HCT116 (cell line): ENCODE measurements around the gene EOMES. TPM values are rescaled to one million over a fixed set of nuclear protein-coding genes. Genes with fewer than 3 reads are reported as not detected.

Experiments
- ATAC-seq: fragments of 200-7000 bp; cut with Tn5 transposase; 2 replicates; pipeline ENCODE4 v1.9.1; 2020; ENCODE audit warnings: mild to moderate bottlenecking, moderate library complexity
- BruUV-seq: library from RNA; stranded (reverse); fragments of 400-500 nt; replicated peaks from 2 replicates; lab custom pipeline; 2021; lab: Mats Ljungman, UMichigan
- CTCF ChIA-PET: fragments of 300-600 bp; sonication (Branson Sonifier 250); formaldehyde crosslinking; loops from one replicate; lab custom pipeline; 2021; ENCODE audit warnings: antibody characterized with exemption; lab: Charles Lee
- POLR2A ChIA-PET: fragments of 300-600, 350-600 bp; sonication (Branson Sonifier 250); formaldehyde crosslinking; loops from one replicate; lab custom pipeline; 2021; ENCODE audit warnings: antibody characterized with exemption; lab: Charles Lee
- RAD21 ChIA-PET, 2 experiments: fragments of 300-600 bp; sonication (Branson Sonifier 250); formaldehyde crosslinking; loops; one replicate each; lab custom pipeline; 2023; ENCODE audit warnings: low total read pairs in 2 of 2; ENCODE audit not compliant: uncharacterized antibody in 2 of 2, unreplicated experiment in 2 of 2, low non-redundant PET in 1 of 2; lab: Charles Lee
- DNase-seq: peaks from one replicate; pipeline ENCODE4 v3.0.0-alpha.2; 2010; ENCODE audit warnings: low read depth, low spot score
- H2AFZ ChIP-seq: fragments of 200-600 bp; shearing (Covaris generic), sonication (generic); 2 replicates; pipeline ENCODE4 v1.6.1; 2017; ENCODE audit warnings: low read depth, mixed run types, mixed read lengths, antibody characterized with exemption, low read length; ENCODE audit not compliant: poor library complexity, severe bottlenecking
- H3K27ac ChIP-seq: 2 replicates; pipeline ENCODE4 v1.5.1; 2012; ENCODE audit warnings: low read depth, low read length
- H3K27me3 ChIP-seq: fragments of 200-600 bp; sonication (generic); 2 replicates; pipeline ENCODE4 v1.6.1; 2016; ENCODE audit warnings: mixed run types, low read length, mixed read lengths; ENCODE audit not compliant: insufficient read depth
- H3K36me3 ChIP-seq, 2 experiments: fragments of 200-500 bp in 1 of 2; fragments of 200-600 bp in 1 of 2; sonication (Bioruptor generic) in 1 of 2; sonication (generic) in 1 of 2; 2 replicates each; pipeline versions ENCODE4 v1.5.1 to v1.6.1; 2014 to 2016; ENCODE audit warnings: low read length in 2 of 2, inconsistent platforms in 1 of 2, mixed read lengths in 1 of 2, mixed run types in 1 of 2; ENCODE audit not compliant: insufficient read depth in 2 of 2, control insufficient read depth in 1 of 2
- H3K4me1 ChIP-seq, 2 experiments: fragments of 200-600 bp in 1 of 2; sonication (generic) in 1 of 2; 2 replicates each; pipeline versions ENCODE4 v1.5.1 to v1.6.1; 2012 to 2017; ENCODE audit warnings: low read length in 2 of 2, inconsistent platforms in 1 of 2, mild to moderate bottlenecking in 1 of 2, mixed read lengths in 1 of 2, mixed run types in 1 of 2, moderate library complexity in 1 of 2; ENCODE audit not compliant: insufficient read depth in 2 of 2, control insufficient read depth in 1 of 2
- H3K4me2 ChIP-seq: fragments of 200-600 bp; sonication (generic); 2 replicates; pipeline ENCODE4 v1.6.1; 2017; ENCODE audit warnings: mixed run types, low read length, mixed read lengths
- H3K4me3 ChIP-seq, 2 experiments: fragments of 200-600 bp in 1 of 2; sonication (generic) in 1 of 2; replicated peaks in 1 of 2; 2 replicates each; pipeline ENCODE4 v1.5.1; 2011 to 2016; ENCODE audit warnings: low read length in 2 of 2, control low read depth in 1 of 2, low read depth in 1 of 2, mild to moderate bottlenecking in 1 of 2, mixed read lengths in 1 of 2, mixed run types in 1 of 2
- H3K79me2 ChIP-seq: fragments of 200-600 bp; sonication (generic); 2 replicates; pipeline ENCODE4 v1.6.1; 2017; ENCODE audit warnings: mild to moderate bottlenecking, mixed run types, low read length, moderate library complexity, mixed read lengths; ENCODE audit not compliant: insufficient read depth
- H3K9ac ChIP-seq: fragments of 200-600 bp; sonication (generic); 2 replicates; pipeline ENCODE4 v1.6.1; 2016; ENCODE audit warnings: low read length, mixed read lengths
- H3K9me2 ChIP-seq: fragments of 200-600 bp; sonication (generic), shearing (Covaris generic); 2 replicates; pipeline ENCODE4 v1.6.1; 2017; ENCODE audit warnings: mixed run types, mild to moderate bottlenecking, moderate library complexity; ENCODE audit not compliant: insufficient read depth
- H3K9me3 ChIP-seq, 2 experiments: fragments of 200-500 bp in 1 of 2; fragments of 200-600 bp in 1 of 2; sonication (Bioruptor generic) in 1 of 2; sonication (generic) in 1 of 2; 2 replicates each; pipeline ENCODE4 v1.6.1; 2014 to 2017; ENCODE audit warnings: low read length in 2 of 2, mixed read lengths in 2 of 2, inconsistent platforms in 1 of 2, low read depth in 1 of 2, mild to moderate bottlenecking in 1 of 2, mixed run types in 1 of 2, moderate library complexity in 1 of 2; ENCODE audit not compliant: control insufficient read depth in 1 of 2, insufficient read depth in 1 of 2
- H4K20me1 ChIP-seq: fragments of 200-600 bp; sonication (generic), shearing (Covaris generic); 2 replicates; pipeline ENCODE4 v1.6.1; 2017; ENCODE audit warnings: mixed run types, mild to moderate bottlenecking, moderate library complexity; ENCODE audit not compliant: insufficient read depth
- ATF3 ChIP-seq: IDR thresholded peaks from 2 replicates; pipeline ENCODE4 v1.6.1; 2012
- CBX3 ChIP-seq: IDR thresholded peaks from 2 replicates; pipeline ENCODE4 v1.6.1; 2012; ENCODE audit warnings: low read depth
- ELF1 ChIP-seq: IDR thresholded peaks from 2 replicates; pipeline ENCODE4 v1.6.1; 2012; ENCODE audit warnings: low read depth, borderline replicate concordance
- EZH2phosphoT487 ChIP-seq: fragments of 200-600 bp; IDR thresholded peaks from 2 replicates; pipeline ENCODE4 v1.6.1; 2018; ENCODE audit warnings: antibody characterized with exemption, borderline replicate concordance
- POLR2A ChIP-seq: IDR thresholded peaks from 2 replicates; pipeline ENCODE4 v1.7.0; 2011; ENCODE audit warnings: borderline replicate concordance; ENCODE audit not compliant: insufficient read depth, insufficient read length; ENCODE audit errors: extremely low read depth
- POLR2AphosphoS5 ChIP-seq: IDR thresholded peaks from 2 replicates; pipeline ENCODE4 v1.6.1; 2011; ENCODE audit warnings: mild to moderate bottlenecking, low read depth, low read length, moderate library complexity
- REST ChIP-seq: IDR thresholded peaks from 2 replicates; pipeline ENCODE4 v1.6.1; 2012; ENCODE audit warnings: low read depth
- SIN3A ChIP-seq: IDR thresholded peaks from 2 replicates; pipeline ENCODE4 v1.6.1; 2012; ENCODE audit warnings: low read depth
- YY1 ChIP-seq: IDR thresholded peaks from 2 replicates; pipeline ENCODE4 v1.6.1; 2011; ENCODE audit warnings: low read length, low read depth, moderate library complexity, mild to moderate bottlenecking; ENCODE audit not compliant: insufficient replicate concordance; ENCODE audit errors: extremely low read depth
- ZNF274 ChIP-seq: fragments of 200-500 bp; sonication (Bioruptor generic); IDR thresholded peaks from 2 replicates; pipeline ENCODE4 v1.6.1; 2014; ENCODE audit warnings: mild to moderate bottlenecking, low read depth, low read length, inconsistent platforms
- intact Hi-C: fragments of 100-400 bp; cut with micrococcal nuclease; formaldehyde crosslinking; loops from 2 replicates; pipeline ENCODE4 v1.10.0; 2022
- total RNA-seq: library from RNA; stranded (reverse); gene quantifications from one replicate; pipeline ENCODE4 v1.2.1, GENCODE V29; 2021; ENCODE audit not compliant: unreplicated experiment

The EOMES gene
- total RNA-seq, 1 experiment from 2014 or later: 1.4 TPM

- no peak overlapping the region for H2AFZ ChIP-seq
- H3K4me2 ChIP-seq: no peak overlapping the region
- no peaks in the 10 kb centered on the region for H3K4me1 ChIP-seq
- RAD21 ChIA-PET: no interaction called here
- no peak overlapping the region for H3K4me3 ChIP-seq
- no peaks in the 10 kb centered on the region for H3K27me3 ChIP-seq
- DNase-seq (no peak), ATAC-seq (no peak)
- H3K36me3 ChIP-seq: no peaks in the 10 kb centered on the region
- intact Hi-C loops: no loop called here
- BruUV-seq: no TSS peak
- no peak for TF ChIP-seq ATF3
- no peak for TF ChIP-seq EZH2phosphoT487
- TF ChIP-seq YY1: no peak
- TF ChIP-seq REST: no peak
- no peak for TF ChIP-seq POLR2AphosphoS5
- no peak for TF ChIP-seq CBX3
- TF ChIP-seq ZNF274: no peak
- no peak for TF ChIP-seq POLR2A
- TF ChIP-seq SIN3A: no peak
- no peak for TF ChIP-seq ELF1
- no peak overlapping the region for H3K9ac ChIP-seq
- no peaks in the 10 kb centered on the region for H3K9me2 ChIP-seq
- CTCF ChIA-PET: no interaction called here
- no peak overlapping the region for H3K27ac ChIP-seq
- no peaks in the 10 kb centered on the region for H3K9me3 ChIP-seq
- no peaks in the 10 kb centered on the region for H3K79me2 ChIP-seq
- H4K20me1 ChIP-seq: no peaks in the 10 kb centered on the region
- POLR2A ChIA-PET: no interaction called here
These were observed 7.9 kb upstream of the EOMES start for GRCh38 chr3:27729748-27730611.
